NK-92 treated with Interleukin-12 subunit alpha and Interleukin-12 subunit beta, amount 100 ng/mL, for 24 hours (cell line): ENCODE measurements around the gene PLS1.

Experiments used
- DNase-seq: peaks from one replicate; lab custom pipeline; 2025; lab: John Stamatoyannopoulos, UW

PLS1 gene

DNA sequence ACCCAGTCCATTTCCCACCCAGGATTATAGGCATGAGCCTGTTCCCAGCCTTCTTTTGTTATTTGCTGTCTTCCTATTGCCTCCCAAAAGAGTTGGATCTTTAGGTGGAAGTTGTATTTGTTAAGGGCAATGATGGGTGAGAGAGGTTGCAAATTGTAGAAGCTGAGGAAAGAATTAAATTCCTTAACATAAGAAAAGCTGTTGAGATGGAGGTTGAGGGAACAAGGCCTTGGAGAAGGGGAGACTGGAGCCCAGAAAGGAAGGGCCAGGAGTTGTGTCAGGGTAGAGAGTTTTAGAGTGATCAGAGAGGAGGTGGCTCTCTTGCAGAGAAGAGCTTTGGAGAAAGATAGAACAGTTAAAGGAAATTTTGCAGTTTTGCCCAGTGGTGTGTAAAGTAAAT is 46.8 kb downstream of the PLS1 start:
- DNase-seq: no peak

DNA sequence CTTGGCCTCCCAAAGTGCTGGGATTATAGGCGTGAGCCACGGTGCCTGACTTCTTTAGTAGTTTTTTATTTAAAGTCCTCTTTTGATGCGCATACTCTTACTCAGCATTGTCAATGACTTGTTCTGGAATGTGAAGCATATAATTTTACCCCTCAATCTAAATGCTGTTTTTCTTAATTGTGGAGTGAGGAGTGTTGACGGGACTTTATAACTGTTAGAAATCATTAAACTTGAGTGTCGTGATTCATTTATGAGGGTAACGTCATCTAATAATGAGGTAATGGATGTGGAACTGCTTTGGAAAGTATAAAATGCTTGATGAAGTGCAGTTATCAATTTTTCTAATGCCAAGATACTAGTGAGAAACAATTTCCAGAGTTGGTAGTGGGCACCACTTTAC is 48.3 kb downstream of the PLS1 start:
- no peak for DNase-seq

DNA sequence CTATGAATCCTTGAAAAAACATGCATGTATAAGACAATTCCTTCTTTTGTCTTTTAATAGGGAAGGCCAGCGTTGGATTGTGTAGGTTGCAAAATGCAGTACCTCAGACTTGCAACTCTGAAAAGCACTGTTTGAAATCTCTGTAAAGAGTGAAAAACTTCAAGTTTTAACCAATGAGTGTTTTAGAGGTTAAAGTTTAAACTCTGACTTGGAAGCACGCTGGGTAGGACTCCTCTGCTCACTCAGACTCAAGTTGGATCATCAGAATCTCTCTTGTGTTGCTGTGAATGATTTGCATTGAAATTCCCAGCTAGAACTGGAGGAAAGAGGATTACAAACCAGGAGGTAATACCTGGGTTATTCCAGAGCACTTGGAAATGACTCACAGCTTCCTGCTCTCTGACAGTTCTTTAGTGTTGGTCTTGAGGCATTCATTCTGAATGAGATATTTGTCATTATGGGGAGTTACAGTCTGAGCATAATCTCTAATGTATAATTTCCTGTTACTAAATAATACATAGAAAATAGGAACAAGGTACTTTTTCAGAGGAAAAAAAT is 49.1 kb downstream of the PLS1 start:
- no peak for DNase-seq

- DNase-seq: no peak
Observed at GRCh38 chr3:142646020-142646785, 50.0 kb downstream of the PLS1 start.

- DNase-seq: no peak
Observed at GRCh38 chr3:142647856-142648255, 51.7 kb downstream of the PLS1 start.

DNA sequence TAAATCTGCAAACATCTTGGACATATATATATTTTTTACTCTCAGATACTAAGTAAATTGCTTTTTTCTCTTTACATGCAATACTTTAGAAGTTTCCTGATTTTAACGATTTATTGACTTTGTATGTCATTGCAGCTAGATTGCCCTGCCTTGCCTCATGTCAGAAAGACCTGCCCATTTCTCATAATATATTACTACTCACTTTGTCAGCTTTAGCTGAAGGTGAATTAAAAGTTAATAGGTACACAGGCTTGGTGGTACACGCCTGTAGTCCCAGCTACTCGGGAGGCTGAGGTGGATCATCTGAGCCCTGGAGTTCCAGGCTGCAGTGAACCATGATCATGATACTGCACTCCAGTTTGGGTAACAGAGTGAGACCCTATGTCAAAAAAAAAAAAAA is 52.8 kb downstream of the PLS1 start:
- no peak for DNase-seq

DNA sequence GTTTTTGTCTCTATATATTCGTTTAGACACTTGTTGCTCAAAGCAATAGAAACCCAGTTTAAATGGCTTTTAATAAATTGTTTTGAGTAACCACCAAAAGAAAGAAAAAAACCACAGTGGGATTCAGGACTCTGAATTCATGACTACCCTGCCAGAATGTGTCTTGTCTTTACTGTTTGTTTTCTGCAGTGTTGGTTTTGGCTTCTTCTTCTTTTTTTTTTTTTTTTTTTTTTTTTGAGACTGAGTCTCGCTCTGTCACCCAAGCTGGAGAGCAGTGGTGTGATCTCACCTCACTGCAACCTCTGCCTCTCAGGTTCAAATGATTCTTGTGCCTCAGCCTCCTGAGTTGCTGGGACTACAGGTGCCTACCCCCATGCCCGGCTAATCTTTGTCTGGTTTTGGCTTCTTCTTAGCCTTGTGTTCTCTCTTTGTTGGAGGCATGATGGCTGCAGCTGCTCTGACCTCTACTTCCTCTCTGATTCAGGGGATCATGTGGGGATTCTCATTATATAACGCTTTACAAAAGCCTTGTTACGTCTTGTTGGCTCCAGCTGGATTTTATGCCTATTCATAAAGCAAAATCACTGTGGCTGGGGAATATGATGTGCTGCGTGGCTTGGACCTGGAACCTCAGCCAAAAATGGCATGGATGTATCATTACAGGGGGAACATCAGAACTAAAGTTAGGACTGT is 54.0 kb downstream of the PLS1 start:
- no peak for DNase-seq

- DNase-seq: no peak
Observed at GRCh38 chr3:142651711-142652110, 55.5 kb downstream of the PLS1 start.

GRCh38 chr3:142652826-142653292 is 56.7 kb downstream of the PLS1 start:
- no peak for DNase-seq

DNA sequence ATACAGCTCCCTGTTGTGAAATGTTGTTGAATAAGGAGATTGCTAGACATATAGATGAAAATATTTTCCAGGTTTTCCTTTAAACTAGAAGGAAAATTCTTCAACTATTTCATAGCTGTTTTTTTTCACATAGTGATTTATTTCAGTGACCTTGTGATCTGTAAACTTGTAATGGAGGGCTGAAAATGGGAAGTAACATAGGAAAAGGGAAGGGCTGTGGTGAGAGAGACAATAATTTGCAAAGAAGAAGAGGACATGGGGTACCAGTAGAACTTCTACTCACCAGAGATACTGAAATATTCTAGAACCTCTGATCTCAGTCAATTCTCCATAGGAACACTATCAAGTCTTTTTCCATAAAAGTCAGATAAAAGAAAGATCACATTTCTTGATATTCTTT is 60.4 kb downstream of the PLS1 start:
- DNase-seq: no peak

GRCh38 chr3:142657033-142657432 is 60.8 kb downstream of the PLS1 start:
- DNase-seq: no peak

- no peak for DNase-seq
Observed at GRCh38 chr3:142660383-142660782, 64.2 kb downstream of the PLS1 start.

GRCh38 chr3:142660893-142661292 is 64.7 kb downstream of the PLS1 start:
- DNase-seq: no peak

DNA sequence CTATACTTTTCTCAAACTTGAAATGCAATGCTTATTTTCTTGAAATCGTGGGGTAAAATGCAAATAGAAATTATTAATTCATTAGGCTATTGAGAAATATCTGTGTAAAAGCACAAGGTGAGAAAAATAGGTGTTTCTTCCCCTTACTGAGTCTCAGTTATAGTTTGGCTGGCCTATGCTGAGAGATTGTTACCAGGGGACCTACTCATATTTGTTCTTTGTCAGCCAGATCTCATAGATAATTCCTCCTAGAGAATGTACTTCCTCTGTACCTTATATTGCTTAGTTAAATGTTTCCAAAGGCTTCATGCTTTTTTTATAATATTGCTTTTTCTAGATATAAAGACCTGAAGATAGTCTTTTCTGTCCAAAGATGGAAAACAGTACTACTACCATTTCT is 67.7 kb downstream of the PLS1 start:
- no peak for DNase-seq

GRCh38 chr3:142664311-142664710 is 68.1 kb downstream of the PLS1 start:
- no peak for DNase-seq

- DNase-seq: no peak
Observed at GRCh38 chr3:142664819-142665218, 68.6 kb downstream of the PLS1 start.

- DNase-seq: no peak
Observed at GRCh38 chr3:142670120-142670519, 73.9 kb downstream of the PLS1 start.

DNA sequence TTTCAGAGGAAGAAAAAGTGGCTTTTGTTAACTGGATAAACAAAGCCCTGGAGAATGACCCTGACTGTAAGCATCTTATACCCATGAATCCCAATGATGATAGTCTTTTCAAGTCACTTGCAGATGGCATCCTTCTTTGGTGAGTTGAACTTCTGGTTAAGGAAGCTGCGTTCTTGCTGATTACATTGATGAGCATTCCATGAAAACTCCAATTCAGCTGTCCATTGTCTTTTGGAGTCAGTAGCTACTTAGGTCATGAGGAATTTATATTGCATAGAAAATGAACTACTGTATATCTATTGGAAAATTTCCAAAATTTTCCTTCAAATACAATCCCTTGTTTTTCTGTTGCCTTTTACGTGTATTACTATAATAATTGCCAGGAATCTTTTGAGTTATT is 80.0 kb downstream of the PLS1 start:
- DNase-seq: no peak

DNA sequence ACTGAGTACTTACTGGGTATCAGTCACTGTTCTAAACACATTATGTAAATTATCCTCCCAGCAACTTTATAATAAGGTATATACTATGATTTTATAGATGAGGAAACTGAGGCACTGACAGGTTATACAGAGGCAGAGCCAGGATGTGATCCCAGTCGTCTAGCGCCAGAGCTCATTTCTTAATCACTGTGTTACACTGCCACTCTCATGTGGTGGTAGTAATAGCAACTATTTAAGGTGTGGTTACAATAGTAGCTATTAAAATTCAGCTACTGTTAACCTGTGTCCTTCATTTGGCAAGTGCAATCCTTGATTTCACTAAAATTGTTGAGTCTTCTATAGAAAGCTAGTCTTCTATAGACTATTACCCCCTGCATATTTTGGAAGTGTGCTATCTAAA is 84.5 kb downstream of the PLS1 start:
- DNase-seq: no peak

DNA sequence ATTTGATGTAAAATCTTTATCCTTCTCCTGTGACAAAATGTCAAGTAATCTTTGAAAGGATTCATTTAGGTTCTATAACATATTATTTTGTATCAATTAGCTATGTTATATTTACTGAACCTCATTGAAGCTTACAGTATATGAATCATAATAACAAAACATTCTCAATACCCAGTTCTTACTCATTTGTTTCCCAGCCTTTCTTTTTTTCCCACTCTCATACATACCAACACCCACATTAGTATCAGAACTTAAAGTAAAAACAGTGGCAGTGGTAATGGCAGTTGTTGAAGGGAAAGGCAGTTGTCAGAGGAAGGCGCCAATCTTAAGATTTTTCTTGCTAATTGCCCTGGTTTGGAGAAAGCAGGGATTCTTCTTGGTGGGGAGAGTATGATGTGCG is 94.4 kb downstream of the PLS1 start:
- no peak for DNase-seq

DNA sequence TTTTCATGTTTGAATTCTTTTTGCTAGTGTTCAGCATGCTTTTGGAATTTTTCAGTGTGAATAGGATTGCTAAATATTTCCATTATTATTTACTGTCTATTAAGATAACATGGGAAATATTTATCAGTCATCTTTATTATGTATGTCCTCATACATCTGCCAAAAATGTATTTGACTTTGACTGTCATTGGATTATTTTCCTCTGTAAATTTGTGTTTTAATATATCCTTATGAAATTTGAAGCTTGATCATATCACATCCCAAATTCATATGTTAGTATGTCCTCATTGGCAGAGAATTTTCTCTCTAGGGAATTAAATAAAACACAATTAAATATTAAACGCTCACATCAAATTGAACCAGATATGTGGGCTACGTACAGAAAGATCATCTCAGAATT is 95.3 kb downstream of the PLS1 start:
- no peak for DNase-seq

- DNase-seq: no peak
Observed at GRCh38 chr3:142693136-142693853, 97.1 kb downstream of the PLS1 start.

GRCh38 chr3:142694225-142694624 is 98.0 kb downstream of the PLS1 start:
- DNase-seq: no peak
